Epithelial cell of umbilical artery (primary cell): ENCODE data around the gene ANKRD37. TPM values are rescaled to one million over a fixed set of nuclear protein-coding genes. Genes with fewer than 3 reads are reported as not detected.

ENCODE experiments used
- total RNA-seq: library from RNA; depleted of rRNA; stranded (reverse); fragments of >200 nt; gene quantifications from 2 replicates; pipeline ENCODE4 v1.2.3, GENCODE V29; 2014

ANKRD37 gene, protein sequence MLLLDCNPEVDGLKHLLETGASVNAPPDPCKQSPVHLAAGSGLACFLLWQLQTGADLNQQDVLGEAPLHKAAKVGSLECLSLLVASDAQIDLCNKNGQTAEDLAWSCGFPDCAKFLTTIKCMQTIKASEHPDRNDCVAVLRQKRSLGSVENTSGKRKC
- total RNA-seq, result 6.2 and 11.4 TPM in 2 replicates

DNA sequence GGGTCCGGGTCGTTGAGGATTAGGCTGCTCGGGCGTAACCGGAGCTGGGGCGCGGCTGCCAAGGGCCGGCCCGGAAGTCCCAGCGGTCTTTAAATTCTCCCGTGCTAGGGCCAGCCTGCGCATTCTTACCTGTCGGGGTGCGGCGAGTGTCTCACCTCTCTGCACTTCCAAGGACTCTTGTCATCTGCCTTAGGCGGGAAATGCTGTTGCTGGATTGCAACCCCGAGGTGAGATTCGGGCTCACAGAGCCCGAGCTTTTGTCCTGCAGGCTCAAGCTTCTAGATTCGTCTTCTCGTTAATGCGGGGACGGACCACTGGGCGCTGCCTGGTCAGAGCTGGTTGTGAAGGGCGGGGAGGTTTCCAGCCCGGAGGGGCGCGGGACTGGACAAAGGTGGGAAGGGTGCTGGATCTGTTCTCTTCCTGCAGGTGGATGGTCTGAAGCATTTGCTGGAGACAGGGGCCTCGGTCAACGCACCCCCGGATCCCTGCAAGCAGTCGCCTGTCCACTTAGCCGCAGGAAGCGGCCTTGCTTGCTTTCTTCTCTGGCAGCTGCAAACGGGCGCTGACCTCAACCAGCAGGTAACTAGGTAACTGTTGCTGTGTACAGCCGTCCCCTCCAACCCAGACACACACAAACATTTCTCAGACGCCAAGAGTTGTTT, at the start of gene ANKRD37:
Gene ANKRD37, plus strand, starts transcription at position 118 of the 662 bp plus-strand sequence. Its CDS starts 83 bp downstream, at position 201.

GRCh38 chr4:185395238-185395955, 1.2 kb upstream of the ANKRD37 start, which contains the start of gene LRP2BP:
LRP2BP (minus strand) TSS chr4:185395924; CDS start chr4:185378186, 17,738 bp downstream.

GRCh38 chr4:185425647-185426352, 29.2 kb downstream of the ANKRD37 start, which contains the start of gene UFSP2:
UFSP2 (minus strand) TSS chr4:185425964; CDS start chr4:185425868, 96 bp downstream.

Other genes starting within 250 kb of the ANKRD37 start
- 13.7 and 15.9 TPM in 2 replicates for gene CFAP97, start 192.8 kb upstream of the ANKRD37 start, total RNA-seq
- 29.0 and 32.5 TPM in 2 replicates for gene SNX25, start 187.2 kb upstream of the ANKRD37 start, total RNA-seq
- 0.32 and 0.61 TPM in 2 replicates for gene LRP2BP, start 917 bp upstream of the ANKRD37 start, total RNA-seq
- gene UFSP2, start 29.1 kb downstream of the ANKRD37 start, total RNA-seq, result 38.0 and 49.1 TPM in 2 replicates
- under 0.01 and 0.46 TPM in 2 replicates for gene CCDC110, start 74.9 kb downstream of the ANKRD37 start, total RNA-seq
- 49.4 and 58.5 TPM in 2 replicates for gene PDLIM3, start 138.7 kb downstream of the ANKRD37 start, total RNA-seq